ENCODE results near the gene VPS13D.

The VPS13D gene

DNA sequence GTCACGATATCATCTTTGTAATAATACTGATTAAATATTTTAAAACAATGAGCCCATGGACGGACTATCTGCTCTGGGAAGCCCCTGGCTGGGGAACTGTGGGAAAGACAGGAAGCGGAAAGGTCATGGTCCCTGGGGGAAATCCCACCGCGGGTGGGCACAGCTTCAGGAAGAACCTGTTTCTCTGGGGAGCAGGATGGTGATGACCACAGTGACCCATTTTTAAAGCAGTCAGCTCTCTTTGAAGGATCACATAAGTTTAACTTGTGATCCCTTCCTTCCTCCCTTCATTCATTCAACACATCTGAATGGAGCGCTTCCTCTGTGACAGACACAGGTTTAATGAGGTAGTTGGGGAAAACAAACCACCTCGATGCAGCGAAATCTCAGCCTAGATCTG lies 315.2 kb downstream of the VPS13D start:
- TF ChIP-seq JUND (IDR thresholded peaks at IDR 0.05; ENCODE audit: low read depth), result no peak
- in situ Hi-C loops (cut with HindIII; ENCODE audit: low pct_unique_long_range_greater_than_20kb, low sequenced_read_pairs), result no loop called here
- DNase-seq (ENCODE audit: low read depth in 1 of 2, low spot score in 1 of 2), result no peak

DNA sequence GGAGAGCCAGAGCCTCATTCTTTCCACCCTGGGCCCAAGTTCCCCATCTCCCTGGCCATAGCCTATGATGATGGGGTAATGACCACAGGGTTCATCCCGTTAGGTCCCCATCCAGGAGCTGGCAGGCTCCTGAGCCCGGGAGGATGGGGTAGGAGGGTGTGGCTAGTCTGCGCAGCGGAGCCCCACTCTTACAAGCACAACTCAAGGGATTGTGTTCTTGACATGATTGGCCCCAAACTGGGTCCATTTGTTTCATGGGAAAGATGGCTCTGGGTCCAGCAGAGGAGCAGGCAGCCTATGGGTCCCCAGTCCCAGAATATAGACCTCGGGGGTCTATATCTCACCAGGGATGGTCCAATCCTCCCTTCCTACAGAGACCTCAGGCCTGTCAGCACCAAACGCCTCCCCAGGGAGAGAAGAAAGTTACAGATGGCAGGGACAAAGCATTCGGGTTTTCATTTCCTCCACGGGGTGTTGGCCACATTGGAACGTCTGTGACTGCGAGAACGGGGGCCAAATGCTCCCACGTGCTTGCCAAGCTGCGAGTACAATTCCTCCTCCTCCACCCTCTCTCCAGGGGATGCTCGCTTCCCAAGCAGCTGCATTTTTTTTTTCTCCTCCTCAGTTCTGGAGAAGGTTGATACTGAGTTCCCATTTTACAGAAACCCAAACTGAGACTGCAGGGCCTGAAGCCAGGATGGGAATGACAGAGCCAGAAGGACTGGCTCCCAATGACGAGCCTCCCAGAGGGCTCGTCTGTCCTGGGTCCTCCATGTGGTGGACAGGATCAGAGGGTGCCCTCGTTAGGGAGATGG lies 317.1 kb downstream of the VPS13D start:
- no peak for DNase-seq (ENCODE audit: low read depth in 1 of 2, low spot score in 1 of 2)
- in situ Hi-C loops (cut with HindIII; ENCODE audit: low pct_unique_long_range_greater_than_20kb, low sequenced_read_pairs), result no loop called here
- no peak for TF ChIP-seq JUND (IDR thresholded peaks at IDR 0.05; ENCODE audit: low read depth)

DNA sequence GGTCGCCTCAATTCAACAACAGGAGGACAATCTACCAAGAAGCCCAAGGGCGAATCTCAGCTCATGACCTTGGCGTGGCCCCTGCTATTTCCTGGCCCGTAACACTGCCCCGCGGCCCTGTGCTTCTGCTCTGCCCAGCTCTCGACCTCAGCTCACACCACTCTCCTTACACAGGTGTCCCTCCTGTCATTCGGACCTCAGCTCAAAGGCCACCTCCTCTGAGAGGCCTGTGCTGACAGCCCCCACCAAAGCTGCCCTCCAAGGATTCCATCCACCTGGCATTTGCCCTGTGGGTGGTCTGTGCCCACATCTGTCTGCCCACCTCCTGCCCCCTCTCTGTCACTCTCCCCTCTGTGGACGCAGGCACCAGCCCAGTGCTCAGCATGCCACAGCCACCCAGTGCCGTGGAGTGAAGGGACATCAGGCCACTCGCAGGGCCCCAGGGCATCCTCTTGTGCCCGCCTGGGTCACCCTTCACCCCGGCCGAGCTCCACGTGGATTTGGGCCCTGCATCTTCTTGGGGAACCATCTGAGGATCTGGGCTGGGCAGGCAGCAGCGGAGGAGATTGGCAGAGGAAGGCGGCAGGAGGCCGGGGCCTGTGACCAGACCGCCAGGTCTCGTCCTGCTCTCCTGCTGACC lies 317.9 kb downstream of the VPS13D start:
- no peak for TF ChIP-seq JUND (IDR thresholded peaks at IDR 0.05; ENCODE audit: low read depth)
- DNase-seq (ENCODE audit: low read depth in 1 of 2, low spot score in 1 of 2), result no peak
- in situ Hi-C loops (cut with HindIII; ENCODE audit: low pct_unique_long_range_greater_than_20kb, low sequenced_read_pairs), result no loop called here

DNA sequence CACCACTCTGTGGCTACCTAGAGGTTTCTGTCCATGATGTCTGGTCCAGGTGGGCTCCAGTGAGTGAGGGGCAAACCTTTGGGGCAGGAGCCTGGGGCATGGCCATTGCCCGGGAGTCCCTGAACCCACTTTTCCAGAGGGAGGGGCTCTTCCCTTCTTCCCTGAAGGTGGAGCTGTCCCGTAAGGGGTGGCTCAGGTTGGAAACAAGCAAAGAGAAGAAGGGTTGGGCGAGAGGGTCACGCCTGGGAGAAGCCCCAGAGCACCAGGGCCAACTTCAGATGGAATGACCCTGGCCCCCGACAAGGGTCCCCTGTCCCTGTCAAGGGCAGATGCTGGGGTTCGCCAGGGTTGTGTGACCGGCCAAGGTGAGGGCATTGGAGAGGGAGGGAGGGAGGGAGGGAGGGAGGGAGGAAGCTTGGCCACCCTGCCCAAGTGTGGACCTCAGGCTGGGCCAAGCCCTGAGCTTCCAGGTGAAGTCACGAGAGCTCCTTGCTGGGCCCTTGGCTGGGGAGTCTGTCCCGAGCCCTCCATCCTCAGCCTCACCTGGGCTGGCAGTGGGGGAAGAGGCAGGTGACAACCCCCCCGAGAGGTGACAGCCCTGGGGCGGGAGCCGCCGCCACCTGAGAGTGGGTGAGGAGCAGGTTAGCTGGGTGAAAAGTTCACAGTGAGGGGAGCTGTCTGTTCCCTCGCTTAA lies 318.6 kb downstream of the VPS13D start:
- in situ Hi-C loops (cut with HindIII; ENCODE audit: low pct_unique_long_range_greater_than_20kb, low sequenced_read_pairs), result no loop called here
- no peak for TF ChIP-seq JUND (IDR thresholded peaks at IDR 0.05; ENCODE audit: low read depth)
- DNase-seq (ENCODE audit: low read depth in 1 of 2, low spot score in 1 of 2), result no peak

DNA sequence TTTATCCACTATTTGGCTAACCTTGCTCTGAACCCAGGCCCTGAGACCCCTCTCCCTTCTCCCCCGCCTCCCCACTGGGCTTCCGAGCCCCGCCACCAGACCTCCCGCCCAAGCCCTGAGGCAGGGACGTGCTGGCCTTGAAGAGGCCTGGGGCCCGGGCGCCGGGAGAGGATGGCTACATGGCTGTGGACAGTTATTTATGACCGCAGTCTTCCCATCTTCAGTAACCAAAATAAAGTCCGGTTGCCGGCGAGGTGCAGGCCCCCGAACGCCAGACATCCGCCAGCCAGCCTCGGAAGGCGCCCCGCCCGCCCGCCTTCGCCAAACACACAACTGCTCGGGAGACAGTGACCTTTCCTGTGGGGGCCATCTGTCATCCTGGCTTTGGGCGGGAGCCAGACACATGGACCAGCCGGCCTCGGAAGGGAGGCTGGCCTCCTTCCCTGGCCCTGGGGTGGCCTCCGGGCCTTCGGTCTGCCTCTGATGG lies 319.2 kb downstream of the VPS13D start:
- no peak for TF ChIP-seq JUND (IDR thresholded peaks at IDR 0.05; ENCODE audit: low read depth)
- in situ Hi-C loops (cut with HindIII; ENCODE audit: low pct_unique_long_range_greater_than_20kb, low sequenced_read_pairs), result no loop called here
- DNase-seq (ENCODE audit: low read depth in 1 of 2, low spot score in 1 of 2), result no peak

DNA sequence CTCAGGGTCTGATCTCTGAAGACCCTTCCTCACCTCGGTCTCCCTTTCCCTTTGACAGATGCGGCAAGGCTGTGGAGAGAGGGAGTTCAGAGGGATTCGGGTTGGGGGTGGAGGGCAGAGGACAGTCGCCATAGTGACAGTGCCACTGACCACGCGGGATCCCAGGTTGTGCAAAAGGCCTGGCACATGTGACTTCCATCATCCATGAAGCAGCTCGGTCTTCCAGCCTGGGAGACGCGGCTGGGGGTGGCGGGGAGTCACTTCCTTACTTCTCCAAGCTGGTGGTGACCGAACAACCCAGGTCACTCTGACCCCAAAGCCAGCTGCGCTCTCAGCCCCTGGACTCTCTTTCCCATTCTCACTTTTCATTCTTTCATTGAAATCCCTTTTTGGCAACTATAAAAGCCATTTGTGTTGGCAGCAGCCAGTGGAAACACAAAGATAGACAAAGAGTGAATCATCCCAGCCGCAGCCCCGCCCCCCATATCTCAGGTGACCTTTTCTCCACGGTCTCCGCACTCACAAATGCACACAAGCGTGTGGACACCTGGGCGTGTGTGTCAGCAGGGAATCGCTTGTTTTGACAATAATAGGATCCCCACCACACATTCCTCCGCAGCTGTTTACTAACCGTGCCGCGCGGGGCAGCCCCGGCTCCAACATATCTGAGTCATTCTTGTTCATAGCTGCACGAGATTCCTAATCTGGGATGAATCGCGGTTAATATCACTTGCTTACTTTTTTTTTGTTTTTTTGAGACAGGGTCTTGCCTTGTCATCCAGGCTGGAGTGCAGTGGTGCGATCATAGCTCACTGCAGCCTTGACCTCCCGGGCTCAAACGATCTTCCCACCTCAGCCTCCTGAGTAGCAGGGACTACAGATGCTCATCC lies 319.9 kb downstream of the VPS13D start:
- no peak for TF ChIP-seq JUND (IDR thresholded peaks at IDR 0.05; ENCODE audit: low read depth)
- DNase-seq (ENCODE audit: low read depth in 1 of 2, low spot score in 1 of 2), result peak in 1 of 2 experiments; percentile 30
- in situ Hi-C loops (cut with HindIII; ENCODE audit: low pct_unique_long_range_greater_than_20kb, low sequenced_read_pairs), result no loop called here

DNA sequence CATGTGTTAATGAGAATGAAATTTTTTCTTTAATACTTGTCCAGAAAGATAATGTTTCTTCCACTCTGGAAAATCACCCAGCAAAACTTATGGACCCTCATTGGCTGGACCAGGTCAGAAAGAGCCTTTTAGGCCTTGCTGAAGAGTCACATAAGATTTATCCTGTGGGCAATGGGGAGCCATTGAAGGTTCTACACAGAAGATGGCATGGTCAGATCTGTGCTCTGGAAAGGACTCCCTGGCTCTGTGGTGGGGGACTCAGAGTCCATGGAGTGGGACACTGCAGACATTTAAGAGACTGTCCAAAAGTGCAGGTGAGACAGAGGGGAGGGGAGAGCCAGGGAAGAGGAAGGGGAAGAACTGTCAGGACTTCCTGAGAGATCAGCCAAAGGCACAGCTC lies 321.8 kb downstream of the VPS13D start:
- TF ChIP-seq JUND (IDR thresholded peaks at IDR 0.05; ENCODE audit: low read depth), result no peak
- DNase-seq (ENCODE audit: low read depth in 1 of 2, low spot score in 1 of 2), result no peak
- in situ Hi-C loops (cut with HindIII; ENCODE audit: low pct_unique_long_range_greater_than_20kb, low sequenced_read_pairs), result no loop called here

DNA sequence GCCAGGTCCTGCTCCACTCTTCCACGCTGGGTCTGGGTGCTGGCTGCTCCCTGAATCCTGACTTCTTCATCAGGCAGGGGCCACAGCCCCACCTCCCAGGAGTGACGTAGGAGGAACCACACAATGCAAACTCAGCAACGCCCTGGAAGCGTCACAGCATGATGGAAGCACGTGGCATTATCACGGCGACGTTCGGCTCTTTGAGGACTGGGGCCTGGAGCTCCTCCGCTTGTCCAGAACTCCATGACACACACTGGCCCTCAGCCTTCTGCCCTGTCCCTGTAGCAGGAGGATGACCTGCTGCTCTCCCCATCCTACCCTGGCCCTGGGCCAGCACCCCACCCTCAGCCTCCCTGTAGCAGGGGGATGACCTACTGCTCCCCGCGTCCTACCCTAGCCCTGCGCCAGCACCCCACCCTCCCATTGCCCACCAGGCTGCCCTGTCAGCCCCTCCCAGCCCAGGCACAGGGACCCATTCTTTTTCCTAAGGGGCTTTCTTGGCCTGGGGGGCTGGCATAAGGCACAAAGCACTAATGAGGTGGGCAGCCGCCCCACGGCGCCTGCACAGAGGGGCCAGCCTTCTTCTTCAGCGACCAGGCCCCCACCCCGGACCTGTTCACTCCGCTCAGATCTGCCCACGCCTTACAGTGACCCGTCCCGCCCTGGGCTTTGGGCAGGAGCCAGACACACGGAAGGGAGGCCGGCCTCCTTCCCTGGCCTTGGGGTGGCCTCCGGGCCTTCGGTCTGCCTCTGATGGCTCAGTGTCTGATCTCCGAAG lies 322.5 kb downstream of the VPS13D start:
- no peak for TF ChIP-seq JUND (IDR thresholded peaks at IDR 0.05; ENCODE audit: low read depth)
- no peak for DNase-seq (ENCODE audit: low read depth in 1 of 2, low spot score in 1 of 2)
- in situ Hi-C loops (cut with HindIII; ENCODE audit: low pct_unique_long_range_greater_than_20kb, low sequenced_read_pairs), result no loop called here

DNA sequence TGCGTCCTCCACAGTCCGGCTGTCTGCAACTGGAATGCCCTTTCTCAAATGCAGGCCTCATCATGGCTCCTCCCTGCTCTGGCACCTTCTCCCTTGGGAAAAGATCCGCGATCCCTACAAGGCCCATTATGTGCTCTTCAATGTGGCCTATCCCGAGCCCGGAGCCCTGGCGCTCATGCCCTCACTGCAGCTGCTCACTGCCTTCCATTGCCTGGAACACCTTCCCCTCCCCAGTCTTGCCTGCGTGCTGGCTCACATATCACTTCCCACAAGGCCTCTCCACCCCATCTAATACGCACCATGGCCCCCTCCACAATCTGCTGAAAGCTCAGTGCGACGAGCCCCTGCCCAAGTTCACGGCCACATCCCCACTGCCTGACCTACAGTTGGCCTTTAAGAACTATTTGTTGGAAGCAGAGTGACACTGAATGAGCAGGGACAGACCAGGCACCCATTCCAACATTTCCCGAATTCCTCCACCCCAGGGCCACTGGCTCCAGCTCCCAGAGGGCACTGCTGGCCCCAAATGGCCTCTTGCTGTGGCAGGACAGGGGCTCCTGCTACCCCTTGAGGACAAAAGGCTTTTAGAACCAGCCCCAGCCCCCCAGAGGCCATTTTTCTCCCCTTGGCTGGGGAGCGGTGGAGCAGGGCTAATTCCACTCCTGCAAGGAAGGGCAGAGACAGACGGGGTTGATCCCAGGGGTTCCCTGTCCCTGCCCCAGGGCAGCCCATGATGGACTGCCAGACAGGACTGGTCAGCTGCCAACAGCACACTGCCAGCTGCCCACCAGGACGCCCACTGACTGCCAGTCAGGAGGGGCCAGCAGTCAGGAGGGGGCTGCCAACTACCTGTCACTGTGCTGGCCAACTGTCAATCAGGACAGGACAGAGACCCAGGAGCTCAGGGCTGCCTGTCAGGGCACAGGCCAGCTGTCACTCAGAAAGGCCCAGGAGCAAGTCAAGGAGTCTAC lies 323.4 kb downstream of the VPS13D start:
- peak in 1 of 2 experiments; percentile 19 for DNase-seq (ENCODE audit: low read depth in 1 of 2, low spot score in 1 of 2)
- no peak for TF ChIP-seq JUND (IDR thresholded peaks at IDR 0.05; ENCODE audit: low read depth)
- in situ Hi-C loops (cut with HindIII; ENCODE audit: low pct_unique_long_range_greater_than_20kb, low sequenced_read_pairs), result no loop called here

DNA sequence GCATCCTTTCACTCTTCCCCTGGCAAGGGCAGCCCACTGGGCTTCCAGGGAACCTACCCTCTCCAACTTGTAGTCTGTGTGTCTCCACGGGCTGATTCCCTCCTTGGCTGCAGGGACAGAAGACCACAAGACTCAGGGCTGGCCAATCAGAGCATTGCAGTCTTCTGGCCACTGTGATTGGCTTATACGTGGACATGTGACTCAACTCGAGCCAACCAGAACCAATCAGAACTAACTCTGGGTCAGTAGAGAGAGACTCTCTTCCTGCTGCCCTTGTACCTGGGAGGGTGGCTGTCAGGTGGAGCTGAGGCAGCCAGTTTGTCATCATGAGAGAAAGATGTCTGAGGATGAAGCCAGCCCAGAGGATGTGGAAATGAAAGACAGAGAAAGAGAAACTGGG lies 324.1 kb downstream of the VPS13D start:
- TF ChIP-seq JUND (IDR thresholded peaks at IDR 0.05; ENCODE audit: low read depth), result no peak
- DNase-seq (ENCODE audit: low read depth in 1 of 2, low spot score in 1 of 2), result peak in 1 of 2 experiments; percentile 9
- in situ Hi-C loops (cut with HindIII; ENCODE audit: low pct_unique_long_range_greater_than_20kb, low sequenced_read_pairs), result no loop called here

Measured in T47D (cell line).